Mononuclear cell (primary cell): ENCODE results near the gene CCDC92B. TPM values are rescaled to one million over a fixed set of nuclear protein-coding genes. Genes with fewer than 3 reads are reported as not detected.

Source experiments
- H3K27me3 ChIP-seq: 2 replicates; pipeline ENCODE4 v1.6.0; 2011; ENCODE audit warnings: low read length, control low read depth; ENCODE audit not compliant: insufficient read depth
- H3K4me1 ChIP-seq: 2 replicates; pipeline ENCODE4 v1.5.1; 2011; ENCODE audit warnings: mild to moderate bottlenecking, low read length, control low read depth; ENCODE audit not compliant: insufficient read depth
- H3K4me3 ChIP-seq: 2 replicates; pipeline ENCODE4 v1.5.1; 2011; ENCODE audit warnings: mild to moderate bottlenecking, low read length, moderate library complexity
- H3K9me3 ChIP-seq: 2 replicates; pipeline ENCODE4 v1.5.1; 2011; ENCODE audit warnings: low read depth, mild to moderate bottlenecking, control low read depth, low read length
- total RNA-seq: library from RNA; depleted of rRNA; stranded (reverse); fragments of >200 nt; gene quantifications from one replicate; pipeline ENCODE4 v1.2.3, GENCODE V29; 2012

Gene CCDC92B
- total RNA-seq, 1 donor = not detected

DNA sequence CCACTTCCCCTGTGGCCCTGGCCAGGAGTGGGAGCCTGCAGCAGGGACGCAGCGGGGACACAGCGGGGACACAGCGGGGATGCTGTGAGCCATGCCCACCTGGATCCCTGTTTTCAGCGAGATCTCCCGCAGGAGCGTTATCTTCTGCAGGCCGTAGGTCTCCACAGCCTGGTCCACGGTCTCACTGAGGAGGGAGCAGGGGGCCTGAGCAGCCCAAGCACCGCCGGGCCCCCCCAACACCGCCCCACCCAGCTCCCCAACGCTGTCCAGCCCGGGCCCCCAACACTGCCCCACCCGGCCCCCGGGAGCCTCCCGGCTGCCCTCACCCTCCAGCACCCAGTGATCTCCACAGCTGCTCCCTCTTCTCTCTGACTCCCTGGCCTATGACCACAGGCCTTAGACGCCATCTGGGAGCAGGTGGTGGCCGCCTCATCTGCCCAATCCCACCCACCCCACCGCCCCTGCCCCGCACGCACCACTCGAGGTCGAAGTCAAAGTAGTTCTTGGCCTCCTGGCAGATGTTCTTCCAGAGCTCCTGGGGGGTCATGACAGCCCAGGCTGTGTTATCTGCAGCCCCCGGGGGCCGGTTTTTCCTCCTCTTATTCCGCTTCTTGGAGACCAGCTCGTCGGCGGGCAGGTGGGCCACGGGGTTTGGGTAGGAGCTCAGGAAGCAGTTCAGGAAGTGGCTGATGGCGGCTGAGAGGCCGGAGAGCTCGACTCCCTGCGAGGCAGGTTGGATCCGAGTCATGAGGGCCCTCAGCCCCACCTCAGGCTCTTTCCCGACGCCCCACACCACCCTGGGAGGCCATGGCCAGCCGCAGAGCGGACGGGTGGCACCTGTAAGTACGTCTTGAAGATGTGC, 54.8 kb downstream of the CCDC92B start:
- H3K4me1 ChIP-seq = no peaks in the 10 kb centered on the region
- H3K9me3 ChIP-seq = no peaks in the 10 kb centered on the region
- H3K27me3 ChIP-seq = no peaks in the 10 kb centered on the region
- no peak overlapping the region for H3K4me3 ChIP-seq

- Histone ChIP-seq H3K9me3 (no peaks in the 10 kb centered on the region), H3K4me3 (no peak overlapping the region), H3K27me3 (no peaks in the 10 kb centered on the region), H3K4me1 (no peaks in the 10 kb centered on the region)
Measured at GRCh38 chr17:2693561-2694380, 55.7 kb downstream of the CCDC92B start.

DNA sequence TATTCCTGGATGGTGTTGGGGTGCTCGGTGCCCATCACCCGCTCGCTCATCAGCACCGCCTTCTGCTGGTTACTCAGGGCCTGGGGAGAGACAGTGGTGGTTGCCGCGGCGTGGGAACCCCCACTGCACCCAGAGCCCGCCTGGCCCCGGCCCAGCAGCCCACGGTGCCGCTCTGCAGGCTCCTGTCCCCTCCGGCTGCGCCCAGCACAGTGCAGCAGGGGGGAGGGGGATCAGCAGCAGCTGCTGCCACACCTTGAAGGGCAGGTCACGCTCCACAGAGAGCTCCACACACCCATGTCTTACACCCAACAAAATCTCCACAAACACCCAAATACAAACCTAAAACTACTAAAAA, 56.7 kb downstream of the CCDC92B start:
- H3K27me3 ChIP-seq = no peaks in the 10 kb centered on the region
- H3K9me3 ChIP-seq = no peaks in the 10 kb centered on the region
- H3K4me3 ChIP-seq = no peak overlapping the region
- H3K4me1 ChIP-seq = no peaks in the 10 kb centered on the region

DNA sequence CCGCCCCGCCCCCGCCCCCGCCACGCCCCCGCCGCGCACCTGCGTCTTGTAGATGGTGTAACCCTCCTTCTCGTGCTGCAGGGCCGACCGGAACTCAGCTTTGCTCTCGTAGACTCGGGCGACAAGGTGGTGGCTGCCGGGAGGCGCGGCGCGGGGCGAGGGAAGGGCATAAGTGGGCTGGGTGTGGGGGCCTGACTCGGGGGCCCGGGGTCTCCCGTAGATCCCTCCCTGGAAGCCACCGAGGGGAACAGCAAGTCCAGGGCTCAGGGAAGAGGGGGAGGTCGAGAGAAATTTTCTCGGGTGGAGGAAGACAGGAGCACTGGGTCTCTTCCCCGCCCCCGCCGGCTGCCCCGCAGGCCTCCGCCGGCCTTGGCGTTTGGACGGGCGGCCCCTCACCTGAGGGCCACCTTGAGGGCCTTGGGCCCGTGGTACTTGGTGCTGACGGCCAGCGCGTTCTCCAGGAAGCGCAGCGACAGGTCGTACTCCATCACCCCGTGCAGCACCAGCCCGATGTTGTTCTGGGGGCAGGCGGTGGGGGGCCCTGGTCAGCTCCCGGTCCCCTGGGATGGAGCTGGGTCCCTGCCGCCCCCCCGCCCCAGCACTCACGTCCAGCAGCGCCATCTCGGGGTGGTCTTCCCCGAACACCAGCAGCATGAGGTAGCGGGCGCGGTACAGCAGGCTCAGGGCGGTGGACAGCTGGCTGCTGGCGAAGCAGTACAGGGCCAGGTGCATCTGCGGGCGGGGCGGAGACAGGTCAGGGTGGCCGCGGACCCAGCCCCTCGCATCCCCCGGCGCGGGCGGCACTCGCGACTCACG, 57.3 kb downstream of the CCDC92B start:
- Histone ChIP-seq H3K27me3 (no peaks in the 10 kb centered on the region), H3K4me3 (no peak overlapping the region), H3K4me1 (no peaks in the 10 kb centered on the region), H3K9me3 (no peaks in the 10 kb centered on the region)

- Histone ChIP-seq H3K4me3 (no peak overlapping the region), H3K9me3 (no peaks in the 10 kb centered on the region), H3K4me1 (no peaks in the 10 kb centered on the region), H3K27me3 (no peaks in the 10 kb centered on the region)
Measured at GRCh38 chr17:2691069-2691871, 58.2 kb downstream of the CCDC92B start.

DNA sequence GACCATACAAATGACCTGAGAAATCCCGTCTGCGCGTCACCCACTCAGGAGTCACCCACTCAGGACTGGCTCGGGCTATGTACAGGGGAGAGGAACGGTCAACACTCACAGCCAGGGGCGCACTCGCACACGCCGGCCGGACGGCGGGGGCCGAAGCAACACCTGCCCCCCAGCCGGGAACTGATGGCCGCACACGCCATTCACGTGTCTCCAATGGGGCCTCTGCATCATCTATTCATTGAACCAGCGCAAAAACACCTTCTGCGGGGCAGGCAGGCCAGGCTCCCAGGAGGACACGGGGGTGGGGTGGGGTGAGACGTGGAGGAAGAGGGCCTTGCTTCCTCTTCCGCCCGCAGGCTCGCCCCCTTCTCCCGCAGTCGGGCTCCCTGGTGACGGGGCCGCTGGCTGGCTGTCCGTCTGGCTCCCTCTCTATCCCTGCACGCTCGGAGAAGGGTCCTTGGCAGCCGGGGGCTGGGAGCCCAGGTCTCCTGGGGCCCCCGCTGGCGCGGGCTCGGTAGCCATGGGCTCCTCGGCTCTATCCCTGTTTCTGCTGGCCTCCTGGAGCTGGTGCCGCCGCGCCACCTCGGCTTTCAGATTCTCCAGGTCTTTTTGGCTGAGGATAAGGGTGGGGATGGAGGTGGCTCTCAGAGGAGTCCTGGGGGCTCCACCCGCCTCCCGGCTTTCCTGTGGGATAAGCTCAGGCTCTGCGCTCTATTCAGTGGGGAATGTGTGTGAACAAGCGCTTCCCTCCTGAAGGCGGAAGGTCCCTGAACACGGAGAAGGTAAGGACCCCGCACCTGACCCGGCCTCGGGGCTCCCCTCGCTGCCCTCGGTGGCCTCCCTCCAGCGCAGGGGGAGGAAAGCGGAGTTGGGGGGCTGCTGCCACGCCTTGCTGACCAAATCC, 59.0 kb downstream of the CCDC92B start:
- H3K4me3 ChIP-seq = no peak overlapping the region

DNA sequence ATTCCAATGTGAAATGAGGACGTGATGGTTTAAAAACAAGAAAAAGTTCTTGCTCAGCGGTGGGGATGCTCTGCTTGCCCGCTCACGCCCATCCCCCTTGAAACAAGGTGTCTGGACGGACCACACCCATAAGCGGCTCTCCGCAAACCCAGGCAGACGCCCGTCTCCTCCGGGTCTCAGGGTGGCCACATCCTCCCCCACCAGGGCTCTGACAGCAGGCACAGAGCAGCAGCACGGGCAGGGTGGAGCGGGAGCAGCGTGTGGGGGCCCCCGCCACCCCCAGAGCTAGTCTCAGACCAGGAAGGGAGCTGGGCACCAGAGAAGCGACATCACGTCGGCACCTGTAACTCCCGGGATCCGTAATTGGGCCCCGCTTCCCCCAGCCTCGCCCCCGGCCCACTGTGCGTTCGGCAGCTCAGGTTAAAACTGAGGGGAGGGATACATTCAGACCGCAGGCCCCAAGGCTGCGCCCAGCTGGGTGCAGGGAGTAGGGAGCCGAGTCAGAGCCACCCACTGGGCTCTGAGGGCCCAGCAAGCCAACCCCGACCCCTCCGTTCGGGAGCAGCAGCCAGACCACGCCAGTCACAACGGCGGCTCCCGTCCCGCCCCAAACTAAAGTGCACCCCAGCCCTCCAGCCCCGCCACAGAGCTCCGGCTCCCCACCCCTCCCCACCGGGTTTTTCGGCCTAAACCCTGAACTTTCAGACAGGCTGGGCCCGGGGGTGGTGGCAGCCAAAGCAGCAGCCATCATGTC, 59.9 kb downstream of the CCDC92B start:
- H3K9me3 ChIP-seq = no peaks in the 10 kb centered on the region
- no peaks in the 10 kb centered on the region for H3K27me3 ChIP-seq
- no peaks in the 10 kb centered on the region for H3K4me1 ChIP-seq
- H3K4me3 ChIP-seq = no peak overlapping the region

More for the DNA sequence above, 59.0 kb downstream of the CCDC92B start:
- Histone ChIP-seq H3K4me1 (no peaks in the 10 kb centered on the region), H3K9me3 (no peaks in the 10 kb centered on the region), H3K27me3 (no peaks in the 10 kb centered on the region)

- Histone ChIP-seq H3K27me3 (no peaks in the 10 kb centered on the region), H3K4me3 (no peak overlapping the region), H3K4me1 (no peaks in the 10 kb centered on the region), H3K9me3 (no peaks in the 10 kb centered on the region)
Measured at GRCh38 chr17:2688351-2689342, 60.8 kb downstream of the CCDC92B start.

DNA sequence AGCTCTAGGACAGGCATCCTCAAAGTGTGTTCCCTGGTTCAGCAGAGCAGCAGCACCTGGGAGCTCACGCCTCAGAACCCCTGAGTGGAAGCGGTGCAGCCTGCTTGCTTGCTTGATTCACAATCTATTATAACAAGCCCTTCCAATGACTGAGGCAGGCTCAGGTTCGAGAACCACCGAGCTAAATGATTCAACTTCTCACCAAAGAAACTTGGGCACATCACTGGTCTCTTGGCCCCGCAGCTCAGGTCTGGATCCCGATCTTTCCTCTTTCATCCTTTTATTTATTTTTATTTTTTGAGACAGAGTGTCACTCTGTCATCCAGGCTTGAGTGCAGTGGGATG, 62.4 kb downstream of the CCDC92B start:
- no peaks in the 10 kb centered on the region for H3K9me3 ChIP-seq
- H3K4me3 ChIP-seq = no peak overlapping the region
- no peaks in the 10 kb centered on the region for H3K27me3 ChIP-seq
- no peaks in the 10 kb centered on the region for H3K4me1 ChIP-seq

DNA sequence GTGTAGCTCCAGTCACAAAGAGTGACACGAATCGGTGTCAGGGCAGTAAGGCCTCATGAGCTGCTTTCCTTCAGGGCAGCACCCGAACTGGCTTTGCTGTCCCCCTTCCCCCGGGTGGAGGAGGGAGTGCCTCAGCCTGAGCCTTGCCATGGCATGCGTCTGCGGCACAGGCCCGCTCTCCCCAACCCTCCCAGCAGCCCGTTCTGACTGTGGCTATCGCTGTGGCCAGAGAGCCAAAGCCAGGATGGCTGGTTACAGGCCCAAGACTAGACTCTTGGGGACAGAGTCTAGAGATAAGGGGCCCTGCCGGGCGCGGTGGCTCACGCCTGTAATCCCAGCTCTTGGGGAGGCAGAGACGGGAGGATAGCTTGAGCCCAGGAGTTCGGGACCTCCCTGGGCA, 63.8 kb downstream of the CCDC92B start:
- Histone ChIP-seq H3K27me3 (no peaks in the 10 kb centered on the region), H3K4me1 (no peaks in the 10 kb centered on the region), H3K4me3 (no peak overlapping the region), H3K9me3 (no peaks in the 10 kb centered on the region)

DNA sequence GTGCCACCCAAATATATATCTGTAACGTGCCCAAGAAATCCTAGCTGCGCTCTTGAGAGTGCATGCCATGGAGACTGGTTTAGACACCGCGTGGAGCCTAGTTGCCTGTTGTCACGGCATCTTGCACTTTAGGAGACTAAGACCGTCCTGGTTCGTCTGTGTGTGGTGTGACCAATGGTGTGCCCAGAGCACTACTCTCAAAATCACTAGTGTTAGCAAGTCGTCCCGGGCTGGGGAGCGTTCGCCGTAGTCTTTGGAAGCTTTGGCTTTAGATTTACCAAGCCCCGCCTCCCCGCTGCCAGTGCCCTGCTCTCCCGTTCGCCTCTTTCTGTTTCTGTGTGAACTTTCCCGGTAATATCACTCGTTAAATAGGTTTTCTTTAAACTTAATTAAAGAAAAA, 64.9 kb downstream of the CCDC92B start:
- H3K9me3 ChIP-seq = no peaks in the 10 kb centered on the region
- no peaks in the 10 kb centered on the region for H3K4me1 ChIP-seq
- H3K4me3 ChIP-seq = no peak overlapping the region

GRCh38 chr17:2683912-2684311, 65.5 kb downstream of the CCDC92B start:
- Histone ChIP-seq H3K27me3 (no peaks in the 10 kb centered on the region), H3K4me3 (no peak overlapping the region), H3K9me3 (no peaks in the 10 kb centered on the region), H3K4me1 (no peaks in the 10 kb centered on the region)

More for the DNA sequence above, 64.9 kb downstream of the CCDC92B start:
- H3K27me3 ChIP-seq = no peaks in the 10 kb centered on the region
